ENCODE measurements around the gene AGRN. TPM values are rescaled to one million over a fixed set of nuclear protein-coding genes. Genes with fewer than 3 reads are reported as not detected.

The AGRN gene
- total RNA-seq, 1 experiment from 2014 or later: 446 TPM

DNA sequence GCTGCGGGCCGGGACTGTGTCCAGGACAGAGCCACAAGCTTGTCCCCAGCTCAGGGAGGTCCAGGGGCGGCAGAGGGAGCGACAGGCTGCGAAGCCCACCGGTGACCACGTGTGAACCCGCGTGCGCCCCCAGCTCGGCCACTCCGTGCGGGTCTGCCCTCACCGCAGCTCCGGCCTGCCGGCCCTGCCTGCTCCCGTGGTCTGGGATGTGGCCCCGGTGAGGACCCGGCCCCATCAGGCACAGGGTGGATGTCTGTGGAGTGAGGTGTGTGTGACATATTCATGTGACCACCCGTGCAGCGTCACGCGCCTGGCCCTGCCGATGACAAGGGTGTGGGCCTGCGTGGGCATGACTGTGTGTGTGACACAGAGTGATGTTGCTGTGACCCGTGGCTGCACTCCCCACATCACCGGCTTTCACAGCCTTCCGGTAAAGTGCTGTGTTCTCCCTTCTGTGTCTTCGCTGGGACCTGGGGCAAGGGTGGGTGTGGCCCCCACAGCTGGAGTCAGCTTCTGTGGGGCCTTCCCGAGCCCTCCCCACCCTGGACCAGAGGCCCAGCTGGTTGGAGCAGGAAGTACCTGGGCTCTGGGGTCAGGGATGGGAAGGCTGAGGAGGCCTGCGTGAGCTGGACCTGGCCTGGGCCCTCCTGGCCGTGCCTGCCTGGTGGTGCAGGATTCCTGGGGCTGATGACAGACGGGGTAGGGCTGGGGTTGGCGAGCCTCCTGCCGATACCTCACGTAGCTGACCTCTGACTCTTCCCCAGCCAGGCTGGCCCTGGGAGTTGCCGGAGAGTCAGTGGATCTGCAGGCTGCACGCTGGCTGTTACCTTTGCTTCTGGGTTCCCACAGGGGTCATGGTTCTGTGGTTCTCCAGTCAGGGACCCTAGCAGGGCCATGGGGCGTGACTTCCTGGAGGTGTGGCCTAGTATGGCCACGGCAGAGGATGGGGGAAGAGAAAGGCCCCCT, 50.1 kb downstream of the AGRN start:
- no peaks in the 10 kb centered on the region for H3K27me3 Mint-ChIP-seq (ENCODE audit: unreplicated experiment)
- no TSS peak for BruUV-seq (replicated peaks)
- CTCF ChIA-PET: interaction anchor here (0.6 to 1.0 kb wide), 2 partner anchors 9 to 103 kb away, joined by 6 read pairs; partner anchors contain the start of gene PLEKHN1
- H3K4me3 Mint-ChIP-seq (ENCODE audit: low read depth, unreplicated experiment): peak overlapping the region; percentile 85
- DNase-seq: peak; percentile 61
- H3K27ac Mint-ChIP-seq (ENCODE audit: unreplicated experiment): peak overlapping the region; percentile 86
- no peaks in the 10 kb centered on the region for H3K9me3 Mint-ChIP-seq (ENCODE audit: low read depth, unreplicated experiment)
- no peak for TF ChIP-seq CTCF (IDR thresholded peaks at IDR 0.05; ENCODE audit: unreplicated experiment)
- peaks cover 85% of the 10 kb centered on the region for H3K36me3 Mint-ChIP-seq (ENCODE audit: insufficient read depth, unreplicated experiment)
- intact Hi-C loops (cut with micrococcal nuclease; ENCODE audit: unreplicated experiment): loop anchor here (5.0 kb wide), 1 partner anchor 47 kb away; the partner anchor contains the start of gene C1orf159
- peaks cover 7% of the 10 kb centered on the region for H3K4me1 Mint-ChIP-seq (ENCODE audit: low read depth, unreplicated experiment)

DNA sequence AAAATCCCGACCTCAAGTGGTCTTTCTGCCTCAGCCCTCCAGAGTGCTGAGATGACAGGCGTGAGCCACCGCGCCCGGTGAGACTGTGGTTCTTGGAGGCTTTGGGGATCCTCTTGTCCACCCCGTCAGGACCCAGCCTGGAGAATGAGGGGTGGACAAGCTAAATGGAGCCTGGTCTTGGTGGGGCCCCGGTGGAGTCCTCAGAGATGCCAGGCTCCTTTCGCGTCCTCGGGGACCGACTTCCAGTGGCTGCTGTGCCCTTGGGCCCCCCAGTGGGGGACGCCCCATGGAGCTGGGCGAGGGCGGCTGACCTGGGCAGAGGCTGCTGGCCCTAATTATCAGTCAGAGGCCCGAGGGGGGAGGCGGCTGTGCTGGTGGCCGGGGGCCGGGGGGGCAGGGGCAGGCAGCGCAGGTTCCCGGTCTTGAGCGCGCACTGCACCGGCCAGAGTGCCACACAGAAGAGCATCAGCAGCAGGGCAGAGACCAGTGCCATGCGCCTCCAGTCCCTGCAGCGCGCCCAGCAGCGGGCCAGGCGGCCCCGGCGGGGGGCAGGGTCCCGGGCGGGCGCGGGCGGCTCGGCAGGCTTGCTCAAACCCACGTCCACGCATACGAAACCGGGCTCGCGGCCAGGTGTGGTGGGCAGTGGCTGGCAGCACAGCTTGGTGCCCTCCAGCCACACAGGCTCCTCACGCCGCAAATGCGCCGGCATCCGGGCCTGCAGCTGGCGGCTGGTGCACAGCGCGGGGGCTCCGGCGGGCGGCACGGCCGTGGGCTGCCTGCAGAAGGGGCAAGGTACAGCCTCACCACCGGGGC, 51.8 kb downstream of the AGRN start:
- CTCF ChIA-PET: no interaction called here
- Mint-ChIP-seq H3K4me1 (ENCODE audit: low read depth, unreplicated experiment) (peaks cover 8% of the 10 kb centered on the region), H3K4me3 (ENCODE audit: low read depth, unreplicated experiment) (no peak overlapping the region)

GRCh38 chr1:1072299-1072848, 52.5 kb downstream of the AGRN start:
- Mint-ChIP-seq H3K9me3 (ENCODE audit: low read depth, unreplicated experiment) (no peaks in the 10 kb centered on the region), H3K27me3 (ENCODE audit: unreplicated experiment) (no peaks in the 10 kb centered on the region), H3K27ac (ENCODE audit: unreplicated experiment) (peak overlapping the region; percentile 88), H3K4me1 (ENCODE audit: low read depth, unreplicated experiment) (peaks cover 8% of the 10 kb centered on the region), H3K36me3 (ENCODE audit: insufficient read depth, unreplicated experiment) (peaks cover 66% of the 10 kb centered on the region), H3K4me3 (ENCODE audit: low read depth, unreplicated experiment) (peak overlapping the region; percentile 63)
- CTCF ChIA-PET: no interaction called here
- intact Hi-C loops (cut with micrococcal nuclease; ENCODE audit: unreplicated experiment): loop anchor here (5.0 kb wide), 1 partner anchor 45 kb away; the partner anchor contains the start of gene C1orf159
- no peak for TF ChIP-seq CTCF (IDR thresholded peaks at IDR 0.05; ENCODE audit: unreplicated experiment)
- BruUV-seq (replicated peaks): no TSS peak
- no peak for DNase-seq

More for the DNA sequence above, 51.8 kb downstream of the AGRN start:
- Mint-ChIP-seq H3K36me3 (ENCODE audit: insufficient read depth, unreplicated experiment) (peaks cover 69% of the 10 kb centered on the region), H3K9me3 (ENCODE audit: low read depth, unreplicated experiment) (no peaks in the 10 kb centered on the region), H3K27me3 (ENCODE audit: unreplicated experiment) (no peaks in the 10 kb centered on the region), H3K27ac (ENCODE audit: unreplicated experiment) (no peak overlapping the region)
- intact Hi-C loops (cut with micrococcal nuclease; ENCODE audit: unreplicated experiment): loop anchor here (5.0 kb wide), 1 partner anchor 46 kb away; the partner anchor contains the start of gene C1orf159
- TF ChIP-seq CTCF (IDR thresholded peaks at IDR 0.05; ENCODE audit: unreplicated experiment): no peak
- no TSS peak for BruUV-seq (replicated peaks)
- DNase-seq: no peak
